HG03108 (cell line): Measurements from ENCODE around the gene CRYGN.

Source experiments
- ATAC-seq: cut with Tn5 transposase; IDR thresholded peaks from one replicate; pipeline ENCODE4 v1.9.1; 2021; ENCODE audit warnings: moderate library complexity; ENCODE audit not compliant: unreplicated experiment

CRYGN gene

DNA sequence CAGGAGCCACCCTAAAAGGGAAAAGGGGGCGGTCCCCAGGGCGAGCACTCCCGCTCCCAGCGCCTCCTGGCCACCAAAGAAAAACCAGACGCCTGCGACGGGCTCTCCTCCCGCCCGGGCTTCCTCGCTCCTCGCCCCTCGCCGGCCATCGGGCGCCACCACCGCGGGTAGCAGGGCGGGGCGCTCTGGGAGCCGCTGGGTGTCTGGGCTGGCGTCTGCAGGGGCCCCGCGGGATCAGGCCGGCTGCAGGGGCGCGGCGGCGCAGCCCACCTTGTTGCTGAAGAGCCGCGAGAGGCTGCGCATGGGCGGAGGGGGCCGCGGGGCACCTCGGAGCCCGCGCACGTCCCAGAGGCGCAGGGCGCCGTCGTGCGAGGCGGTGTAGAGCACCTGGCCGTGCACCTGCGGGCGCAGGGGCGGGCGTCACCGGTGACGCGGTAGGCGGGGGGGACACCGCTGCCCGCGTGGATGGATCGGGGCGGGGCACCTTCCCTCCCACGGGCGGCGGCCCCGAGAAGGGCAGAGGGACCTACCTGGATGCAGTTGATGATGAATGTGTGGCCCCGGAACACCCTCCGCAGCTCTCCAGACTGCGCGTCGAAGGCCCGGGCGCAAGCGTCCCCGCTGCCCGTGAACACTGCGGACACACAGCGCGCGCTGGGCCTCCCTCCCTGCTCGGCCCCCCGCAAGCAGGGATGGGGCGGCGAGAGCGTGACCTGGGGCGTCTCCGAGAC lies 58.4 kb downstream of the CRYGN start:
- no peak for ATAC-seq

GRCh38 chr7:151381098-151381347 lies 58.9 kb downstream of the CRYGN start:
- no peak for ATAC-seq

DNA sequence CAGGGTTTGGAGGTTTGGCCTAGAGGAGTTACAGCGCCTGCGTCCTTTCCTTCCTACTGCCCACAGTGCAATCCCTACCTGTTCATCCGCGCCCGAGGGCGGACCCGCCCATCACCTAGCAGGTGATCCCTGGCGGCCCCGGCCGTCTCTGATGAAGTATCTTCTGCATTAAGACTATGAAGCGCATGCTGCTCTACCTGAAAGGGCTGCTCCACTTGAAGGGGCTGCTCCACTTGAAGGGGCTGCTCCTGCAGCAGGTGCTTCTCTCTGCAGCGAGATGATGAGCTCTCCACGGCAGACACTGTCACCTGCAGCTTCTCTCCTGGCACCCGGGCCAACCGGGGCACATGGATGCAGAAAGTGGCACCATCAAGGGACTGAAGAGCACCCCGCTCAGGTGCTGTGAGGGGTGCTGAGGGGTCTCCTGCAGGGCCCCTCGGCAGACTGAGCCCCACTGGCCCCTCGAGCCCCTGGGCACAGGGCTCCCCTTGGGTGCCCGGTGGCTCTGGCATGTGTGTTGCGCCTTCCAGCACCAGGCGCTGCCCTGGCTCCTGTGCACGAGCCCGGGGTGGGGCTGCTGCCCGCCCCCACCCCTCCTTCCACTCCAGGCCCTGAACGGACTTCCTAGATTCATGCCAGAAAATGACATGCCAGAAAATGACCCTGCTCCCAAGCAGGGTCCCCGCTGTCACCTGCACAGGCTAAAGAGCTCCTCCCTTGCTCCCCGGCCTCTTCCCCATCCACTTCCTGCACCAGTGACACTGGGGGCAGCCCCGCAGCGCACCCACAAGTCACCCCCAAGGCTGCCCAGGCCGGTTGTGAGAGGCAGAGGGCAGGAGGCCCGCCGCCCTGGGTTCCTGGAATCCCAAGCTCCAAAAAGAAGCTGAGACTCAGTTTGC lies 59.5 kb downstream of the CRYGN start:
- ATAC-seq, result no peak

- ATAC-seq, result no peak
These were observed 60.3 kb downstream of the CRYGN start for GRCh38 chr7:151379534-151380198.

DNA sequence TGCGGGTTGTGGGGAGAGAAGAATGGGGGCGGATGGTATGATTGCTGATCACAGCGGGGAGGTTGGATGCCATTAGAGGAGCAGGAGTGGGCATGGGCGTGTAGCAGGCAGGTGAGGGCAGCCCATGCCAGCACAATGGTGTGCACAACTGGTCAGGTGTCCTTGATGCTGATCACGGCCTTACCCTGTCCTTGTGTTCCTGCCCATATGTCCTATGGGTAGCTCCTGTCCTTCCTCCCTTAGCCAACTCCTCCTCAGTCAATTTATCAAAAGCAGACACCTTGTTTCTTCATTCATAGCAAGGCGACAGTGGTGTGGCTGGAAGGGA lies 60.8 kb downstream of the CRYGN start:
- no peak for ATAC-seq
